SK-N-SH treated with all-trans-retinoic acid at 6 μM for 48 hours (cell line): ENCODE measurements around the gene EVPL.

Experiments
- ATAC-seq: fragments of 200-7000 bp; cut with Tn5 transposase; 3 replicates; pipeline ENCODE4 v1.9.1; 2020; ENCODE audit warnings: mild to moderate bottlenecking, moderate library complexity
- ARNTL ChIP-seq: fragments of 450-650 bp; formaldehyde crosslinking; IDR thresholded peaks from 2 replicates; pipeline ENCODE4 v1.5.0; 2020; ENCODE audit warnings: low read depth, mild to moderate bottlenecking, moderate library complexity, borderline replicate concordance
- BACH2 ChIP-seq: fragments of 250-450 bp; sonication (Bioruptor Pico); IDR thresholded peaks from 2 replicates; pipeline ENCODE4 v1.9.0; 2021; ENCODE audit warnings: mild to moderate bottlenecking, borderline replicate concordance
- CREB5 ChIP-seq: fragments of 250-450 bp; sonication (Bioruptor Pico); IDR thresholded peaks from 2 replicates; pipeline ENCODE4 v1.5.1; 2020; ENCODE audit warnings: low read depth, mild to moderate bottlenecking, moderate library complexity
- CSDC2 ChIP-seq: fragments of 250-450 bp; sonication (Bioruptor Pico); IDR thresholded peaks from 2 replicates; pipeline ENCODE4 v1.5.0; 2020; ENCODE audit warnings: mild to moderate bottlenecking, moderate library complexity
- CSRNP3 ChIP-seq: fragments of 250-450 bp; sonication (Bioruptor Pico); IDR thresholded peaks from 2 replicates; pipeline ENCODE4 v1.5.1; 2021; ENCODE audit warnings: mild to moderate bottlenecking, moderate library complexity
- ESRRG ChIP-seq: fragments of 250-450 bp; sonication (Bioruptor Pico); IDR thresholded peaks from 2 replicates; pipeline ENCODE4 v1.6.1; 2021; ENCODE audit warnings: mild to moderate bottlenecking
- GLIS3 ChIP-seq: fragments of 250-450 bp; sonication (Bioruptor Pico); IDR thresholded peaks from 2 replicates; pipeline ENCODE4 v1.5.0; 2020; ENCODE audit warnings: mild to moderate bottlenecking, moderate library complexity
- ISL1 ChIP-seq: fragments of 250-450 bp; sonication (Bioruptor Pico); IDR thresholded peaks from 2 replicates; pipeline ENCODE4 v2.1.2; 2022; ENCODE audit warnings: mild to moderate bottlenecking, moderate library complexity
- OSR1 ChIP-seq: fragments of 250-450 bp; sonication (Bioruptor Pico); IDR thresholded peaks from 2 replicates; pipeline ENCODE4 v1.8.0; 2022; ENCODE audit warnings: moderate library complexity, mild to moderate bottlenecking, inconsistent platforms
- PATZ1 ChIP-seq: fragments of 250-450 bp; sonication (Bioruptor Pico); IDR thresholded peaks from 2 replicates; pipeline ENCODE4 v1.8.0; 2020; ENCODE audit warnings: mild to moderate bottlenecking, moderate library complexity, borderline replicate concordance
- PPARA ChIP-seq: fragments of 250-450 bp; sonication (Bioruptor Pico); IDR thresholded peaks from 2 replicates; pipeline ENCODE4 v1.5.0; 2020; ENCODE audit warnings: mild to moderate bottlenecking, borderline replicate concordance
- RARB ChIP-seq: fragments of 250-450 bp; sonication (Bioruptor Pico); IDR thresholded peaks from 2 replicates; pipeline ENCODE4 v1.8.0; 2021; ENCODE audit warnings: mild to moderate bottlenecking, moderate library complexity
- SNAI2 ChIP-seq: fragments of 250-450 bp; sonication (Bioruptor Pico); IDR thresholded peaks from 2 replicates; pipeline ENCODE4 v1.5.0; 2020; ENCODE audit warnings: mild to moderate bottlenecking, moderate library complexity
- TCF4 ChIP-seq: fragments of 250-450 bp; sonication (Bioruptor Pico); IDR thresholded peaks from 2 replicates; pipeline ENCODE4 v1.8.0; 2021; ENCODE audit warnings: mild to moderate bottlenecking, moderate library complexity, borderline replicate concordance
- TOX ChIP-seq: fragments of 250-450 bp; sonication (Bioruptor Pico); IDR thresholded peaks from 2 replicates; pipeline ENCODE4 v1.8.0; 2021; ENCODE audit warnings: mild to moderate bottlenecking, moderate library complexity, borderline replicate concordance
- TSHZ2 ChIP-seq: fragments of 250-450 bp; sonication (Bioruptor Pico); IDR thresholded peaks from 2 replicates; pipeline ENCODE4 v1.5.0; 2020; ENCODE audit warnings: mild to moderate bottlenecking, moderate library complexity
- ZC3H10 ChIP-seq: fragments of 250-450 bp; sonication (Bioruptor Pico); IDR thresholded peaks from 2 replicates; pipeline ENCODE4 v1.5.1; 2021; ENCODE audit warnings: mild to moderate bottlenecking, moderate library complexity
- ZFP3 ChIP-seq: fragments of 250-450 bp; sonication (Bioruptor Pico); IDR thresholded peaks from 2 replicates; pipeline ENCODE4 v1.5.0; 2020; ENCODE audit warnings: mild to moderate bottlenecking, moderate library complexity
- ZFP30 ChIP-seq: fragments of 450-650 bp; formaldehyde crosslinking; IDR thresholded peaks from 2 replicates; pipeline ENCODE4 v1.5.0; 2022; ENCODE audit warnings: mild to moderate bottlenecking, moderate library complexity
- ZNF565 ChIP-seq: fragments of 450-650 bp; formaldehyde crosslinking; conservative IDR thresholded peaks from 2 replicates; pipeline ENCODE4 v1.5.0; 2020; ENCODE audit warnings: low read depth, mild to moderate bottlenecking, moderate library complexity
- ZNF70 ChIP-seq: fragments of 450-650 bp; formaldehyde crosslinking; IDR thresholded peaks from 2 replicates; pipeline ENCODE4 v1.5.0; 2020; ENCODE audit warnings: mild to moderate bottlenecking, moderate library complexity
- ZNF8 ChIP-seq: fragments of 450-650 bp; formaldehyde crosslinking; IDR thresholded peaks from 2 replicates; pipeline ENCODE4 v1.5.0; 2020; ENCODE audit warnings: mild to moderate bottlenecking, moderate library complexity

Gene EVPL

GRCh38 chr17:76054112-76054476 lies 27.0 kb upstream of the EVPL start:
- TF ChIP-seq ISL1 (CRISPR knock-in tag) (no peak), TSHZ2 (no peak), BACH2 (CRISPR knock-in tag) (no peak), GLIS3 (CRISPR knock-in tag) (no peak), ZFP30 (CRISPR knock-in tag) (no peak), OSR1 (CRISPR knock-in tag) (no peak), ZNF70 (CRISPR knock-in tag) (no peak), PATZ1 (no peak), ESRRG (CRISPR knock-in tag) (no peak), ARNTL (CRISPR knock-in tag) (no peak), ZNF565 (CRISPR knock-in tag) (no peak), ZFP3 (no peak), SNAI2 (CRISPR knock-in tag) (no peak), RARB (no peak), ZC3H10 (CRISPR knock-in tag) (no peak), ZNF8 (CRISPR knock-in tag) (no peak), TOX (no peak), CREB5 (CRISPR knock-in tag) (no peak)
- ATAC-seq: no peak

GRCh38 chr17:76053246-76054111 lies 26.4 kb upstream of the EVPL start:
- no peak for ATAC-seq
- TF ChIP-seq ZNF565 (CRISPR knock-in tag) (no peak), TOX (no peak), OSR1 (CRISPR knock-in tag) (no peak), CSDC2 (CRISPR knock-in tag) (no peak), ZNF8 (CRISPR knock-in tag) (no peak), ZNF70 (CRISPR knock-in tag) (no peak), ZFP3 (no peak), ESRRG (CRISPR knock-in tag) (no peak), PPARA (no peak), PATZ1 (no peak), ISL1 (CRISPR knock-in tag) (no peak), GLIS3 (CRISPR knock-in tag) (no peak), TSHZ2 (no peak), TCF4 (CRISPR knock-in tag) (no peak), CREB5 (CRISPR knock-in tag) (no peak), SNAI2 (CRISPR knock-in tag) (no peak), RARB (no peak), CSRNP3 (CRISPR knock-in tag) (no peak)
